GM10266 (cell line): ENCODE measurements around the gene NRAS.

ENCODE experiments used
- DNase-seq: peaks from one replicate; pipeline ENCODE4 v3.0.0; 2012; ENCODE audit errors: extremely low spot score
- TF ChIP-seq, protein P1 (sequence below): IDR thresholded peaks from 2 replicates; pipeline ENCODE4 v1.5.1; 2012; ENCODE audit warnings: mild to moderate bottlenecking, low read depth; ENCODE audit not compliant: control insufficient read depth, insufficient read depth; ENCODE audit errors: missing control alignments

Gene NRAS

DNA sequence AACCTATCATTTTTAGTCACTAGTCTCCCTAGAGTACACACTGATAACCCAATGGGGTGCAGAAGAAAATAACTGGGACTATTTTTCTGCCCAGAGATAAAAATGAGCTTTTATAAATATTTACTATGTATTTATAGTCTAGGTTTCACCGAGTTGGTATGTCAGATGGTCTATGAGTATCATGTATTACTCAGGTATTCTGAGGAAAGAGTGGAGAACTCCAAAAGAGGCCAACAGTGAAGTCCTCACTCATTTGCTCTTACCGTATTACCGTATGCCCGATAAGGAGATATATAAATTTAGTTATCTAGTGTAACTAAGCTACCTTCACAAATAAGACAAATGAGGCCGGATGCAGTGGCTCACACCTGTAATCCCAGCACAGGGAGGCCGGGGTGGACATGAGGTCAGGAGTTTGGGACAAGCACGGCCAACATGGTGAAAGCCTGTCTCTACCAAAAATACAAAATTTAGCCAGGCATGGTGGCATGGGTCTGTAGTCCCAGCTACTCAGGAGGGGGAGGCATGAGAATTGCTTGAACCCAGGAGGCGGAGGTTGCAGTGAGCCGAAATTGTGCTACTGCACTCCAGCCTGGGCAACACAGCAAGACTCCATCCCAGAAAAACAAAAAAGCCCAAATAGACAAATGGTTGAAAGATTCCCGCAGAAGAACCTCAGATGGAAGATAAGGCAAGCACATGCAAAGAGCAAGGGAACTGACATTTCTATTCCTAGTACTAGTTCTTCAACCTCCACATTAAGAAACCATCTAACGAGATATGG, 25.6 kb upstream of the NRAS start:
- TF ChIP-seq, protein P1, sequence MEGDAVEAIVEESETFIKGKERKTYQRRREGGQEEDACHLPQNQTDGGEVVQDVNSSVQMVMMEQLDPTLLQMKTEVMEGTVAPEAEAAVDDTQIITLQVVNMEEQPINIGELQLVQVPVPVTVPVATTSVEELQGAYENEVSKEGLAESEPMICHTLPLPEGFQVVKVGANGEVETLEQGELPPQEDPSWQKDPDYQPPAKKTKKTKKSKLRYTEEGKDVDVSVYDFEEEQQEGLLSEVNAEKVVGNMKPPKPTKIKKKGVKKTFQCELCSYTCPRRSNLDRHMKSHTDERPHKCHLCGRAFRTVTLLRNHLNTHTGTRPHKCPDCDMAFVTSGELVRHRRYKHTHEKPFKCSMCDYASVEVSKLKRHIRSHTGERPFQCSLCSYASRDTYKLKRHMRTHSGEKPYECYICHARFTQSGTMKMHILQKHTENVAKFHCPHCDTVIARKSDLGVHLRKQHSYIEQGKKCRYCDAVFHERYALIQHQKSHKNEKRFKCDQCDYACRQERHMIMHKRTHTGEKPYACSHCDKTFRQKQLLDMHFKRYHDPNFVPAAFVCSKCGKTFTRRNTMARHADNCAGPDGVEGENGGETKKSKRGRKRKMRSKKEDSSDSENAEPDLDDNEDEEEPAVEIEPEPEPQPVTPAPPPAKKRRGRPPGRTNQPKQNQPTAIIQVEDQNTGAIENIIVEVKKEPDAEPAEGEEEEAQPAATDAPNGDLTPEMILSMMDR, result no peak
- DNase-seq, result no peak

DNA sequence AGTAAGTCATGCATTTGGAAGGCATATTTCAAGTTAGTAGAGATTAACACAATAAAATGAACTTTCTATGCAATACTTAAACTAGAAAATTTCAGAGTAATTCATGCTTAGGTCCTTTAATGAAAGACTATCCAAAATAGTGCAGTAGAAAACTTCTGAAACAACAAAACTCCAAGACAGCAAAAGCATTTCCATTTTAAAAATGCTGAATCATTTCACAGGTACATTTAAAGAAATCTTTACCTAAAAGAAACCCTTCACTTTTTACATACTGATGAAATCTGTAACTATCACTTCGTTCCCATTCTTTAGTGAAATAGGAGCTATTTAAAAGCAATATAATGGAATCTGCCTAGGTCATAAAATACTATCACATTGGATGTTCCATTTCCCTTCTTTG, 23.8 kb upstream of the NRAS start:
- DNase-seq, result no peak
- TF ChIP-seq, protein P1, result no peak

DNA sequence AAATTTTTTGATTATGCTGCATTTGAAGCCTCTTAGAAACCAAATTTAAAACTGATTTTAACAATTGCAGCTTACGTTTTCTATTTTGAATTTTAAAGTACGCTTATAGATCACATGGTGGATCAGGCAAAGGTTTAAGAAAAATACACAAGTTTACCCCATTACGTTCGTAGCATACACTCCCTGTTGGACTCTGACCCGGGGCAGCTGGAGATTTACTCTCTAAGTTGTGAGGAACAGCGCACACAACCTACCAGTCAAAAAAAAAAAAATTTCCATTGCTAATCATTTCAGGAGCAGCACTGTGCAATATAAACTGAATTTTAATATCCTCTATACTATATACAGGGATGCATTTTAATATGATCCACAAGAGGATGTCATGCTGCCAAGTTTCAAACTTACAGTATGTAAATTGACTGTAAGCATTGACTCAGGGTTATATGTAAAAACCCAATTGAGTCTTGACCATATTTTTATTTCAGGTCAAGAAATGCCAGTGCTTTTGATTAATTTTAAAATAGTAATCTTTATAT, 20.8 kb upstream of the NRAS start:
- no peak for DNase-seq
- TF ChIP-seq, protein P1, result no peak

DNA sequence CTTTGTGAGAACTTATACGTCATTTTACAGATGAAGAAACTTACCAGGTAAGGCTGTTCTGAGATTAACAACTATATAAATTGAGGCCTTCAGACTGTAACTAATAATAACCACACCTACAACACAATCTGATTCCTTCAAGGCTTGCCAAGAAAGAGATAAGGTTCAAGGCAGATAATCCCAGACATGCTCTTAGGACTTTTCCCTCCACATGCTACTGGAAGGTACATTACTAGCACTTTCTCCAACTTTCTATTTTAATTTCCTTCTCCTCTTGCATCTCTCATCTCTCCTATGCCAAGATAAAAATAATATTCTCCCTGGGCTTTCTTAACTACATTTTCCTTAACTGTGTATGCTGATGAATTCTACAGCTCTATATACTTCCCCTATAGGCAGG, 18.9 kb upstream of the NRAS start:
- TF ChIP-seq, protein P1, result no peak
- DNase-seq, result no peak

DNA sequence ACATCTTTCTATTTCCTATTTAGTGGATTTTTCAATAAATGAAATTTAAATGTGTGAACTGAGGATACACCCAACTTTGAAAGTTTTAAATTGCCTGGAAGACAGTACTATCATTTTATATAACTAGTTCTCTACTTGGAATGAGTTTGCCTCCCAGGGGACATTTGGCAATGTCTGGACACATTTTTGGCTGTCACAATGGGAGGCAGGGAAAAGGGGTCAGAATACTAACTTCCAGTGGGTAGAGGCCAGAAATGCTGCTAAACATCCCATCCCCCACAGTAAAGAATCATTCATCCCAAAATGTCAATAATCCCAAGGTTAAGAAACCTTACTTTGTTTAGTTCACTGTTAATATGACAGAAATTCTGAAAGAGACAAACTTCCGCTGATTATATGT, 13.2 kb upstream of the NRAS start:
- TF ChIP-seq, protein P1, result no peak
- DNase-seq, result no peak

- DNase-seq, result no peak
- TF ChIP-seq, protein P1, result no peak
These were observed 12.0 kb upstream of the NRAS start for GRCh38 chr1:114728553-114728952.

GRCh38 chr1:114725230-114725629, 8.7 kb upstream of the NRAS start:
- TF ChIP-seq, protein P1, result no peak
- DNase-seq, result no peak
